Measurements from ENCODE around the gene MLLT10. TPM values are rescaled to one million over a fixed set of nuclear protein-coding genes. Genes with fewer than 3 reads are reported as not detected.

Gene MLLT10
- total RNA-seq, 1 donor from 2014 or later = 58.1 TPM

- Mint-ChIP-seq H3K27ac (ENCODE audit: unreplicated experiment) (peak overlapping the region; percentile 99), H3K4me1 (peaks cover 71% of the 10 kb centered on the region), H3K4me3 (peak overlapping the region; percentile 92), H3K9me3 (no peaks in the 10 kb centered on the region), H3K27me3 (ENCODE audit: low read depth) (peaks cover 9% of the 10 kb centered on the region), H3K36me3 (ENCODE audit: low read depth) (no peaks in the 10 kb centered on the region)
- peak; percentile 69 for DNase-seq (ENCODE audit: low read depth, low spot score)
- TF ChIP-seq, protein P1, sequence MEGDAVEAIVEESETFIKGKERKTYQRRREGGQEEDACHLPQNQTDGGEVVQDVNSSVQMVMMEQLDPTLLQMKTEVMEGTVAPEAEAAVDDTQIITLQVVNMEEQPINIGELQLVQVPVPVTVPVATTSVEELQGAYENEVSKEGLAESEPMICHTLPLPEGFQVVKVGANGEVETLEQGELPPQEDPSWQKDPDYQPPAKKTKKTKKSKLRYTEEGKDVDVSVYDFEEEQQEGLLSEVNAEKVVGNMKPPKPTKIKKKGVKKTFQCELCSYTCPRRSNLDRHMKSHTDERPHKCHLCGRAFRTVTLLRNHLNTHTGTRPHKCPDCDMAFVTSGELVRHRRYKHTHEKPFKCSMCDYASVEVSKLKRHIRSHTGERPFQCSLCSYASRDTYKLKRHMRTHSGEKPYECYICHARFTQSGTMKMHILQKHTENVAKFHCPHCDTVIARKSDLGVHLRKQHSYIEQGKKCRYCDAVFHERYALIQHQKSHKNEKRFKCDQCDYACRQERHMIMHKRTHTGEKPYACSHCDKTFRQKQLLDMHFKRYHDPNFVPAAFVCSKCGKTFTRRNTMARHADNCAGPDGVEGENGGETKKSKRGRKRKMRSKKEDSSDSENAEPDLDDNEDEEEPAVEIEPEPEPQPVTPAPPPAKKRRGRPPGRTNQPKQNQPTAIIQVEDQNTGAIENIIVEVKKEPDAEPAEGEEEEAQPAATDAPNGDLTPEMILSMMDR (conservative IDR thresholded peaks at IDR 0.05) = no peak
Observed at GRCh38 chr10:21526188-21526859, 7.7 kb upstream of the MLLT10 start.

DNA sequence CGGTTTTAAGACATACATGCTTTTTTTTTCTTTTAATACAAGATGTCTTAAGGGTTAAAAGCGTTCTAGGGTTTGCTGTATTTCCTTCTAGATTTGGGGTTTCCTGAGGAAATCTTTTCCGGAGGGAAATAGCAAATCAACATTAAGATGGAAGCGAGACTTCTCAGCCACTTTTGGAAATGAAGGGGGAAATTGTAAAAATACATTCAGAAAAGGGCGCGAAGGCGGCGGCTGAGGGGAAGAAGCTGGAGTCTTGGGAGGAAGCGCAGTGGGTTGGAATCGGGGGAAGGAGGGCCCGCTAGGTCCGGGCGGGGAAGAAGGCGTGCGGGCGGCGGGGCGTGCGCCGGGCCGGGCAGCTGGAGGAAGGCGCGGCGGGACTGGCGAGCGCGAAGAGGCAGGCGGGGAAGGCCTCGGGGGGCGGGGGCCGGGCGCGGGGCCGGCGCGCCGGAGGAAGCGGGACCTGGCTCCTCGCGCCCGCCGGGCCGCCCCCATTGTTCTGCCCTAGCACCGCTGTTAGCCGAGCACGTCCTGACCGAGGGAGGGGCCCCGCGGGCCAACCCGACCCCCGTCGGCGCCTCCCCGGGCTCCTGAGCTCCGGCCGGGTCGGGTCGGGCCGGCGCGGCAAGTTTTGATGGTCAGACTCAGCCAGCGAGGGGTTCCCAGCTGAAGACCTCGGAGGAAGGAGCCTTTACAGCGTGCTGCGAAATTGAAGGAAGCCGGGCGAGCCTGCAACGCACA is 7.0 kb upstream of the MLLT10 start:
- DNase-seq (ENCODE audit: low read depth, low spot score) = no peak
- peak overlapping the region; percentile 92 for H3K4me3 Mint-ChIP-seq
- peaks cover 9% of the 10 kb centered on the region for H3K27me3 Mint-ChIP-seq (ENCODE audit: low read depth)
- H3K4me1 Mint-ChIP-seq = peaks cover 64% of the 10 kb centered on the region
- H3K27ac Mint-ChIP-seq (ENCODE audit: unreplicated experiment) = peak overlapping the region; percentile 99
- H3K36me3 Mint-ChIP-seq (ENCODE audit: low read depth) = no peaks in the 10 kb centered on the region
- H3K9me3 Mint-ChIP-seq = no peaks in the 10 kb centered on the region
- TF ChIP-seq, protein P1 (conservative IDR thresholded peaks at IDR 0.05) = no peak

- peaks cover 60% of the 10 kb centered on the region for H3K4me1 Mint-ChIP-seq
- H3K4me3 Mint-ChIP-seq = peak overlapping the region; percentile 91
- TF ChIP-seq, protein P1 (conservative IDR thresholded peaks at IDR 0.05) = no peak
- peaks cover 9% of the 10 kb centered on the region for H3K27me3 Mint-ChIP-seq (ENCODE audit: low read depth)
- no peaks in the 10 kb centered on the region for H3K36me3 Mint-ChIP-seq (ENCODE audit: low read depth)
- DNase-seq (ENCODE audit: low read depth, low spot score) = no peak
- peak overlapping the region; percentile 99 for H3K27ac Mint-ChIP-seq (ENCODE audit: unreplicated experiment)
- no peaks in the 10 kb centered on the region for H3K9me3 Mint-ChIP-seq
Observed at GRCh38 chr10:21527598-21528235, 6.3 kb upstream of the MLLT10 start.

DNA sequence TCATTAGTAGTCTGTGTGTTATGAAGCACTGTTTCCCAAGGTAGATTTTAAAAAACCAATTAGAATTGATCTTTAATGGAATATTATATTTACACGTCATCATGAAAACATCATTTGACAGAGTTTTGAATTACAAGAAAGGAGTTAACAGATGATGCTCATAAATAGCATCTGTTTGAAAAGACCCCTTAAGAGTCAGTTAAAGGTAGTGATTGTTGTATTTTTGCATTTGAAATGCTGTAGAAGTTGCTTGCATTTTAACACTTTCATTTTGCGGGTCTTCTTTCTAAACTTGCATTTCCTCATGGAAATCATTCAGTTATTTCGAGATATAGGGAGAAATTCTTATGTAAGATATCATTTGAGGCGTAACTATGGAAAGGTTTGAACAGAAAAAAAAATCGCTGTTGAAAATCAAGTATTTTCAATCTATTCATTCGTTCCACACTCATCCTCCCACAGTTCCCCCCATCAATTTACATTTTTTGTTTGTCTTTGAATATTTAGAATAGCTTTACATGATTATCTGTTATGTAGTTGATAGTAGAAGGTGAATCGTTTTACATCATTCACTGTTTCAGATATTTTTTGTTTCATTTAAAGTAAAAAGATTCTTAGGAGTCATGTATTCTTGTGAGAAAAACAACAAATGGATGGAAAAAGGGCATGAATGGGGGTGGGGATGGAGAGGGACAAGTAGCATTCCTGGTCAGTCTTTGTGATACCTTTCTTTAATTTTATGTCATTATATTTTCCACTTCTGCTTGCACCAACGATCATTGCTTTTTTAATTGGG is 5.6 kb upstream of the MLLT10 start:
- Mint-ChIP-seq H3K4me3 (peak overlapping the region; percentile 91), H3K4me1 (peaks cover 60% of the 10 kb centered on the region), H3K36me3 (ENCODE audit: low read depth) (no peaks in the 10 kb centered on the region), H3K27me3 (ENCODE audit: low read depth) (peaks cover 11% of the 10 kb centered on the region), H3K27ac (ENCODE audit: unreplicated experiment) (peak overlapping the region; percentile 99), H3K9me3 (no peaks in the 10 kb centered on the region)
- TF ChIP-seq, protein P1 (conservative IDR thresholded peaks at IDR 0.05) = no peak
- DNase-seq (ENCODE audit: low read depth, low spot score) = no peak
